ENCODE results near the gene CASK. TPM values are rescaled to one million over a fixed set of nuclear protein-coding genes. Genes with fewer than 3 reads are reported as not detected.

The CASK gene
- total RNA-seq, 1 donor = 55.4 TPM

GRCh38 chrX:41603596-41603995 lies 319.8 kb downstream of the CASK start:
- Histone ChIP-seq H3K27ac (ENCODE audit: low read depth, low read length) (no peak overlapping the region), H2AFZ (ENCODE audit: low read length) (no peak overlapping the region), H3K4me1 (ENCODE audit: insufficient read depth, low read length) (peaks cover 6% of the 10 kb centered on the region), H3K9me3 (ENCODE audit: low read depth, low read length) (no peaks in the 10 kb centered on the region), H3K36me3 (ENCODE audit: insufficient read depth, low read length) (no peaks in the 10 kb centered on the region), H3K4me3 (ENCODE audit: insufficient read depth, low read length) (no peak overlapping the region), H3K27me3 (ENCODE audit: insufficient read depth, low read length) (peaks cover 8% of the 10 kb centered on the region), H3K79me2 (ENCODE audit: insufficient read depth, low read length) (no peaks in the 10 kb centered on the region), H3K4me2 (ENCODE audit: insufficient read depth, low read length) (no peak overlapping the region), H4K20me1 (ENCODE audit: insufficient read depth, low read length) (no peaks in the 10 kb centered on the region)
- no peak for TF ChIP-seq CTCF (IDR thresholded peaks at IDR 0.05; ENCODE audit: extremely low read depth, low read depth, low read length)
- no peak for DNase-seq (ENCODE audit: insufficient read length, low spot score, missing footprints)

- DNase-seq (ENCODE audit: insufficient read length, low spot score, missing footprints) = no peak
- Histone ChIP-seq H3K4me3 (ENCODE audit: insufficient read depth, low read length) (no peak overlapping the region), H3K36me3 (ENCODE audit: insufficient read depth, low read length) (no peaks in the 10 kb centered on the region), H3K9me3 (ENCODE audit: low read depth, low read length) (no peaks in the 10 kb centered on the region), H3K4me2 (ENCODE audit: insufficient read depth, low read length) (no peak overlapping the region), H3K79me2 (ENCODE audit: insufficient read depth, low read length) (no peaks in the 10 kb centered on the region), H3K27me3 (ENCODE audit: insufficient read depth, low read length) (peaks cover 9% of the 10 kb centered on the region), H3K4me1 (ENCODE audit: insufficient read depth, low read length) (peaks cover 6% of the 10 kb centered on the region), H3K27ac (ENCODE audit: low read depth, low read length) (no peak overlapping the region), H4K20me1 (ENCODE audit: insufficient read depth, low read length) (no peaks in the 10 kb centered on the region), H2AFZ (ENCODE audit: low read length) (no peak overlapping the region)
- TF ChIP-seq CTCF (IDR thresholded peaks at IDR 0.05; ENCODE audit: extremely low read depth, low read depth, low read length) = no peak
These were observed 320.5 kb downstream of the CASK start for GRCh38 chrX:41602816-41603345.

GRCh38 chrX:41600291-41600690 lies 323.1 kb downstream of the CASK start:
- Histone ChIP-seq H3K36me3 (ENCODE audit: insufficient read depth, low read length) (no peaks in the 10 kb centered on the region), H3K4me2 (ENCODE audit: insufficient read depth, low read length) (no peak overlapping the region), H3K4me3 (ENCODE audit: insufficient read depth, low read length) (no peak overlapping the region), H3K4me1 (ENCODE audit: insufficient read depth, low read length) (peaks cover 6% of the 10 kb centered on the region), H2AFZ (ENCODE audit: low read length) (no peak overlapping the region), H3K79me2 (ENCODE audit: insufficient read depth, low read length) (no peaks in the 10 kb centered on the region), H4K20me1 (ENCODE audit: insufficient read depth, low read length) (no peaks in the 10 kb centered on the region), H3K27ac (ENCODE audit: low read depth, low read length) (no peak overlapping the region), H3K9me3 (ENCODE audit: low read depth, low read length) (no peaks in the 10 kb centered on the region), H3K27me3 (ENCODE audit: insufficient read depth, low read length) (peaks cover 6% of the 10 kb centered on the region)
- DNase-seq (ENCODE audit: insufficient read length, low spot score, missing footprints) = no peak
- no peak for TF ChIP-seq CTCF (IDR thresholded peaks at IDR 0.05; ENCODE audit: extremely low read depth, low read depth, low read length)

- no peaks in the 10 kb centered on the region for H3K9me3 ChIP-seq (ENCODE audit: low read depth, low read length)
- H3K27ac ChIP-seq (ENCODE audit: low read depth, low read length) = no peak overlapping the region
- peaks cover 6% of the 10 kb centered on the region for H3K4me1 ChIP-seq (ENCODE audit: insufficient read depth, low read length)
- no peaks in the 10 kb centered on the region for H3K79me2 ChIP-seq (ENCODE audit: insufficient read depth, low read length)
- H3K27me3 ChIP-seq (ENCODE audit: insufficient read depth, low read length) = peaks cover 6% of the 10 kb centered on the region
- DNase-seq (ENCODE audit: insufficient read length, low spot score, missing footprints) = no peak
- H2AFZ ChIP-seq (ENCODE audit: low read length) = no peak overlapping the region
- H3K36me3 ChIP-seq (ENCODE audit: insufficient read depth, low read length) = no peaks in the 10 kb centered on the region
- no peak overlapping the region for H3K4me2 ChIP-seq (ENCODE audit: insufficient read depth, low read length)
- no peaks in the 10 kb centered on the region for H4K20me1 ChIP-seq (ENCODE audit: insufficient read depth, low read length)
- H3K4me3 ChIP-seq (ENCODE audit: insufficient read depth, low read length) = no peak overlapping the region
- TF ChIP-seq CTCF (IDR thresholded peaks at IDR 0.05; ENCODE audit: extremely low read depth, low read depth, low read length) = no peak
These were observed 323.8 kb downstream of the CASK start for GRCh38 chrX:41599507-41599906.

Measured in osteoblast (primary cell).